ENCODE measurements around the gene ATP6V1C2. TPM values are rescaled to one million over a fixed set of nuclear protein-coding genes. Genes with fewer than 3 reads are reported as not detected.

ATP6V1C2 gene
- total RNA-seq, 8 experiments from 2014 or later, result 0.41 to 1.5 (median 1.0) TPM

DNA sequence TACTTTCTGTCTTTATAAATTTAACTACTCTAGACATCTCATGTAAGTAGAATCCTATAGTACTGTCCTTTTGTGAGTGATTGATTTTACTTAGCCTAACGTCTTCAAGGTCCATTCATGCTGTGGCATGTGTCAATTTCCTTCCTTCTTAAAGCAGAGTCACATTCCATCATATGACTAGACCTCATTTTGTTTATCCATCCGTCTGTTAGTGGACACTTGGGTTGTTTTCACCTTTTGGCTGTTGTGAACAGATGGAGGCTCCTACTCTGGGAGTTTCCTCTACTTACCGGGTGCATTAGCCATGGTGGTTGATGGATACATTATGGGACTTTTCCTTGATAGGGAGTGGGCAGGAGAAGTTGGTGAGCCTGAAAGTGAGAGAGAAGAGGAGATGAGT, 97.6 kb downstream of the ATP6V1C2 start:
- Histone ChIP-seq H3K4me1 (replicated peaks in 1 of 2) (peaks cover 6 to 12% of the 10 kb centered on the region in 2 donors), H3K4me3 (no peak overlapping the region), H3K27ac (no peak overlapping the region)
- ATAC-seq (replicated peaks in 6 of 8), result no peak
- WGBS, 10 experiments, result 34 to 100% (median 62%) methylated on average over 1 to 3 of the region's 3 CpGs; no CpG with 5 or more reads in 2 of the 10 experiments
- in situ Hi-C loops (cut with MboI; ENCODE audit: low pct_unique_long_range_greater_than_20kb in 2 of 9, low sequenced_read_pairs in 9 of 9, unreplicated experiment in 9 of 9), result no loop called here

- Histone ChIP-seq H3K4me1 (replicated peaks in 1 of 2) (peaks cover 0 to 3% of the 10 kb centered on the region in 2 donors), H3K4me3 (no peak overlapping the region), H3K27ac (no peak overlapping the region)
- in situ Hi-C loops (cut with MboI; ENCODE audit: low pct_unique_long_range_greater_than_20kb in 2 of 9, low sequenced_read_pairs in 9 of 9, unreplicated experiment in 9 of 9), result no loop called here
- whole genome bisulfite sequencing, 10 experiments, result 20 to 100% (median 84%) methylated on average over 2 to 10 of the region's 12 CpGs; no CpG with 5 or more reads in 2 of the 10 experiments
- no peak for ATAC-seq (replicated peaks in 6 of 8)
These were observed 98.4 kb downstream of the ATP6V1C2 start for GRCh38 chr2:10819714-10820314.

- in situ Hi-C loops (cut with MboI; ENCODE audit: low pct_unique_long_range_greater_than_20kb in 2 of 9, low sequenced_read_pairs in 9 of 9, unreplicated experiment in 9 of 9), result no loop called here
- whole genome bisulfite sequencing, 10 experiments, result 0 to 96% (median 76%) methylated on average over 2 to 7 of the region's 8 CpGs; no CpG with 5 or more reads in 3 of the 10 experiments
- no peak overlapping the region for H3K4me3 ChIP-seq
- no peak overlapping the region for H3K27ac ChIP-seq
- H3K4me1 ChIP-seq (replicated peaks in 1 of 2), result peaks cover 0 to 2% of the 10 kb centered on the region in 2 donors
- no peak for ATAC-seq (replicated peaks in 6 of 8)
These were observed 99.1 kb downstream of the ATP6V1C2 start for GRCh38 chr2:10820562-10820961.

- 33 to 83% (median 73%) methylated on average over 1 to 13 of the region's 13 CpGs; no CpG with 5 or more reads in 2 of the 10 experiments for WGBS, 10 experiments
- peak in 1 of 8 experiments; percentile 44 for ATAC-seq (replicated peaks in 6 of 8)
These were observed 99.7 kb downstream of the ATP6V1C2 start for GRCh38 chr2:10820978-10821695.

GRCh38 chr2:10824191-10824590, 102.8 kb downstream of the ATP6V1C2 start:
- no peak for ATAC-seq (replicated peaks in 6 of 8)
- in situ Hi-C loops (cut with MboI; ENCODE audit: low pct_unique_long_range_greater_than_20kb in 2 of 9, low sequenced_read_pairs in 9 of 9, unreplicated experiment in 9 of 9), result no loop called here
- whole genome bisulfite sequencing, 10 experiments, result 62 to 82% (median 80%) methylated on average over 1 to 4 of the region's 4 CpGs; no CpG with 5 or more reads in 7 of the 10 experiments
- Histone ChIP-seq H3K4me3 (no peak overlapping the region), H3K4me1 (replicated peaks in 1 of 2) (peaks cover 0 to 2% of the 10 kb centered on the region in 2 donors), H3K27ac (no peak overlapping the region)

More at GRCh38 chr2:10820978-10821695, 99.7 kb downstream of the ATP6V1C2 start:
- H3K27ac ChIP-seq, result no peak overlapping the region
- H3K4me3 ChIP-seq, result no peak overlapping the region
- in situ Hi-C loops (cut with MboI; ENCODE audit: low pct_unique_long_range_greater_than_20kb in 2 of 9, low sequenced_read_pairs in 9 of 9, unreplicated experiment in 9 of 9), result no loop called here
- H3K4me1 ChIP-seq (replicated peaks in 1 of 2), result peaks cover 0 to 2% of the 10 kb centered on the region in 2 donors

DNA sequence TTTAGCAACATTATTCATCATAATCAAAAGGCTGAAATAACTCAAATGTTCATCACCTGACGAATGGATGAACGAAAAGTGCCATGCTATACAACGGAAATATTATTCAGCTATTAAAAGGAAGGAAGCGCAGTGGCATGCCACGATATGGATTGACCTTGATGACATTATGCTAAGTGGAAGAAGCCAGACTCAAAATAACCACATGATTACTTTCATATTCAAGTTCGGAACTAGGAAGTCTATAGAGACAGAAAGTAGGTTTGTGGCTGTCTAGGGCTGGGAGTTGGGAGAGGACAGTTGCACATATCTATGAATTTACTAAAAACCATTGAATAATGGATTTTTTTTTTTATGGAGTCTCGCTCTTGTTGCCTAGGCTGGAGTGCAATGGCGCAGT, 104.6 kb downstream of the ATP6V1C2 start:
- 52 to 100% (median 91%) methylated on average over 3 to 7 of the region's 8 CpGs; no CpG with 5 or more reads in 1 of the 10 experiments for WGBS, 10 experiments
- Histone ChIP-seq H3K27ac (no peak overlapping the region), H3K4me3 (no peak overlapping the region), H3K4me1 (replicated peaks in 1 of 2) (peaks cover 2% of the 10 kb centered on the region in 2 donors)
- in situ Hi-C loops (cut with MboI; ENCODE audit: low pct_unique_long_range_greater_than_20kb in 2 of 9, low sequenced_read_pairs in 9 of 9, unreplicated experiment in 9 of 9), result loop anchor here in 4 of 9 experiments (25.0 kb wide), 4 partner anchors 286 to 761 kb away; a partner anchor contains a TSS
- ATAC-seq (replicated peaks in 6 of 8), result no peak

DNA sequence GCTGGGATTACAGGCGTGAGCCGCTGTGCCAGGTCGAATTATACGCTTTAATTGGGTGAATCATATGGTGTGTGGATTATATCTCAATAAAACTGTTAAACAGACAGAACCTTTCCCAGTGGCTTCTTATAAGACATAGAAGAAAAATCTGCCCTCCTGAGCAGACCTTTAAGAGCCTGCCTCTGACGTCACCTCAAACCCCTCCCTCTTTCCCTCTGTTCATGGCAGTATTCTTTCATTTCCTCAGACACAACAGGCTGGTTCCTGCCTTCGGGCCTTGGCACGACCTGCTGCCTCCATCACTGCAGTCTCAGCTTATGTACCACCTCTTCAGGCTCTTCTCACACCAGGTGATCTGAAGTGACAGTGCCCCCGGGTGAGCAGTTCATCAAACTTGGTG, 105.2 kb downstream of the ATP6V1C2 start:
- Histone ChIP-seq H3K4me3 (no peak overlapping the region), H3K27ac (no peak overlapping the region), H3K4me1 (replicated peaks in 1 of 2) (peaks cover 0 to 7% of the 10 kb centered on the region in 2 donors)
- WGBS, 10 experiments, result 40 to 100% (median 74%) methylated on average over 1 to 4 of the region's 8 CpGs; no CpG with 5 or more reads in 4 of the 10 experiments
- in situ Hi-C loops (cut with MboI; ENCODE audit: low pct_unique_long_range_greater_than_20kb in 2 of 9, low sequenced_read_pairs in 9 of 9, unreplicated experiment in 9 of 9), result loop anchor here in 4 of 9 experiments (25.0 kb wide), 4 partner anchors 286 to 761 kb away; a partner anchor contains a TSS
- no peak for ATAC-seq (replicated peaks in 6 of 8)

- in situ Hi-C loops (cut with MboI; ENCODE audit: low pct_unique_long_range_greater_than_20kb in 2 of 9, low sequenced_read_pairs in 9 of 9, unreplicated experiment in 9 of 9), result loop anchor here in 4 of 9 experiments (25.0 kb wide), 4 partner anchors 284 to 759 kb away; a partner anchor contains a TSS
- no peak for ATAC-seq (replicated peaks in 6 of 8)
- H3K27ac ChIP-seq, result no peak overlapping the region
- WGBS, 10 experiments, result 80 to 100% (median 85%) methylated on average over 1 to 5 of the region's 11 CpGs; no CpG with 5 or more reads in 6 of the 10 experiments
- H3K4me3 ChIP-seq, result no peak overlapping the region
- peaks cover 9 to 13% of the 10 kb centered on the region in 2 donors for H3K4me1 ChIP-seq (replicated peaks in 1 of 2)
These were observed 106.9 kb downstream of the ATP6V1C2 start for GRCh38 chr2:10828346-10828745.

- WGBS, 10 experiments, result 0 to 100% (median 83%) methylated on average over 1 to 3 of the region's 3 CpGs; no CpG with 5 or more reads in 1 of the 10 experiments
- no peak for ATAC-seq (replicated peaks in 6 of 8)
- in situ Hi-C loops (cut with MboI; ENCODE audit: low pct_unique_long_range_greater_than_20kb in 2 of 9, low sequenced_read_pairs in 9 of 9, unreplicated experiment in 9 of 9), result loop anchor here in 4 of 9 experiments (25.0 kb wide), 4 partner anchors 283 to 758 kb away; a partner anchor contains a TSS
These were observed 107.9 kb downstream of the ATP6V1C2 start for GRCh38 chr2:10829299-10829698.

GRCh38 chr2:10830203-10830602, 108.8 kb downstream of the ATP6V1C2 start:
- no peak overlapping the region for H3K4me3 ChIP-seq
- 74 to 100% (median 87%) methylated on average over 2 to 7 of the region's 8 CpGs; no CpG with 5 or more reads in 5 of the 10 experiments for whole genome bisulfite sequencing, 10 experiments
- H3K27ac ChIP-seq, result no peak overlapping the region
- peaks cover 19 to 23% of the 10 kb centered on the region in 2 donors for H3K4me1 ChIP-seq (replicated peaks in 1 of 2)
- in situ Hi-C loops (cut with MboI; ENCODE audit: low pct_unique_long_range_greater_than_20kb in 2 of 9, low sequenced_read_pairs in 9 of 9, unreplicated experiment in 9 of 9), result loop anchor here (5.0 to 25.0 kb wide), 6 partner anchors 282 to 757 kb away; a partner anchor contains a TSS
- no peak for ATAC-seq (replicated peaks in 6 of 8)

More at GRCh38 chr2:10829299-10829698, 107.9 kb downstream of the ATP6V1C2 start:
- H3K27ac ChIP-seq, result no peak overlapping the region
- peaks cover 18 to 21% of the 10 kb centered on the region in 2 donors for H3K4me1 ChIP-seq (replicated peaks in 1 of 2)
- no peak overlapping the region for H3K4me3 ChIP-seq

- Histone ChIP-seq H3K4me3 (no peak overlapping the region), H3K4me1 (replicated peaks in 1 of 2) (peaks cover 19 to 23% of the 10 kb centered on the region in 2 donors), H3K27ac (no peak overlapping the region)
- 20 to 93% (median 80%) methylated on average over 2 to 7 of the region's 30 CpGs; no CpG with 5 or more reads in 3 of the 10 experiments for WGBS, 10 experiments
- in situ Hi-C loops (cut with MboI; ENCODE audit: low pct_unique_long_range_greater_than_20kb in 2 of 9, low sequenced_read_pairs in 9 of 9, unreplicated experiment in 9 of 9), result loop anchor here (5.0 to 25.0 kb wide), 6 partner anchors 281 to 756 kb away; a partner anchor contains a TSS
- ATAC-seq (replicated peaks in 6 of 8), result no peak
These were observed 109.4 kb downstream of the ATP6V1C2 start for GRCh38 chr2:10830641-10831399.

- in situ Hi-C loops (cut with MboI; ENCODE audit: low pct_unique_long_range_greater_than_20kb in 2 of 9, low sequenced_read_pairs in 9 of 9, unreplicated experiment in 9 of 9), result loop anchor here (5.0 to 25.0 kb wide), 6 partner anchors 281 to 756 kb away; a partner anchor contains a TSS
- H3K4me3 ChIP-seq, result no peak overlapping the region
These were observed 110.1 kb downstream of the ATP6V1C2 start for GRCh38 chr2:10831400-10831985.

More at GRCh38 chr2:10831400-10831985, 110.1 kb downstream of the ATP6V1C2 start:
- 56 to 94% (median 74%) methylated on average over 5 to 10 of the region's 16 CpGs; no CpG with 5 or more reads in 6 of the 10 experiments for WGBS, 10 experiments
- no peak overlapping the region for H3K27ac ChIP-seq
- H3K4me1 ChIP-seq (replicated peaks in 1 of 2), result peaks cover 19 to 23% of the 10 kb centered on the region in 2 donors
- ATAC-seq (replicated peaks in 6 of 8), result no peak

Data from motor neuron (in vitro differentiated cells).